Esophagus squamous epithelium (tissue), 5 donors: ENCODE measurements around the gene ZNF345. TPM values are rescaled to one million over a fixed set of nuclear protein-coding genes. Genes with fewer than 3 reads are reported as not detected.

Experiments used
- DNase-seq: peaks from one replicate; lab custom pipeline; 2025; lab: John Stamatoyannopoulos, UW
- H3K27ac ChIP-seq, 4 donors: fragments of 200-600 bp; sonication (generic); one replicate each; pipeline ENCODE4 v1.5.1; 2016 to 2019; ENCODE audit warnings: mild to moderate bottlenecking in 1 of 4
- H3K27me3 ChIP-seq, 4 donors: fragments of 200-600 bp; sonication (generic); 1 replicate in 3 of 4; 2 replicates in 1 of 4; pipeline versions ENCODE4 v1.5.1 to v1.6.0; 2017 to 2021; ENCODE audit warnings: antibody characterized with exemption in 1 of 4
- H3K36me3 ChIP-seq, 3 donors: fragments of 200-600 bp; sonication (generic); one replicate each; pipeline ENCODE4 v1.5.1; 2016 to 2019
- H3K4me1 ChIP-seq, 3 donors: fragments of 200-600 bp; sonication (generic); one replicate each; pipeline ENCODE4 v1.5.1; 2017 to 2019
- H3K4me3 ChIP-seq, 4 donors: fragments of 200-600 bp; sonication (generic); 1 replicate in 3 of 4; 2 replicates in 1 of 4; pipeline ENCODE4 v1.5.1; 2016 to 2019; ENCODE audit warnings: mild to moderate bottlenecking in 2 of 4, moderate library complexity in 1 of 4
- H3K9me3 ChIP-seq, 3 donors: fragments of 200-600 bp; sonication (generic); one replicate each; pipeline ENCODE4 v1.5.1; 2016 to 2019
- CTCF ChIP-seq, 6 experiments: fragments of 450-650 bp in 4 of 6; fragments of 200-600 bp in 2 of 6; sonication (generic) in 2 of 6; IDR thresholded peaks; one replicate each; pipeline ENCODE4 v1.5.1; 2016 to 2019; ENCODE audit warnings: antibody characterized with exemption in 6 of 6, mild to moderate bottlenecking in 4 of 6, moderate library complexity in 4 of 6
- POLR2A ChIP-seq, 4 donors: fragments of 450-650 bp; IDR thresholded peaks; one replicate each; pipeline ENCODE4 v1.6.1; 2017; ENCODE audit warnings: antibody characterized with exemption in 4 of 4, mild to moderate bottlenecking in 4 of 4, moderate library complexity in 3 of 4
- WGBS, 2 donors: methylation state at CpG; one replicate each; pipeline ENCODE4 v1.1.5; 2018; 5-methylcytosine and 5-hydroxymethylcytosine counted together
- intact Hi-C: fragments of 100-400 bp; cut with DNase I; formaldehyde crosslinking; loops from one replicate; pipeline ENCODE4 v1.15.0; 2022
- total RNA-seq, 4 donors: library from RNA; depleted of rRNA; stranded (reverse); fragments of >200 nt; gene quantifications; one replicate each; pipeline ENCODE4 v1.1.0, GENCODE V29; 2016
- donor health status: DM: yes; HTN: yes; CAD: no.

Gene ZNF345
- total RNA-seq: 10 to 100 TPM in 1 of 4 donors, 1 to 10 TPM in 2, under 1 TPM in 1; 0.87 to 10.3 (median 1.4) TPM

- 1 to 2% methylated on average over 30 to 35 of the region's 43 CpGs for WGBS, 2 donors
Measured at GRCh38 chr19:36850559-36851442, at the start of gene ZNF345. ZNF345 (plus strand) TSS chr19:36850876; CDS start chr19:36876831, 25,955 bp downstream.

GRCh38 chr19:36805364-36805763 is 45.3 kb upstream of the ZNF345 start:
- DNase-seq: no peak
- Histone ChIP-seq H3K4me3 (no peak overlapping the region), H3K36me3 (peaks cover 3 to 99% (median 8%) of the 10 kb centered on the region in 3 donors), H3K27ac (no peak overlapping the region), H3K9me3 (peaks cover 0 to 98% (median 78%) of the 10 kb centered on the region in 3 donors), H3K27me3 (no peaks in the 10 kb centered on the region), H3K4me1 (no peaks in the 10 kb centered on the region)
- 82 to 94% methylated on average over 1 of the region's 1 CpG for WGBS, 2 donors
- intact Hi-C loops: no loop called here
- peak in 1 of 6 experiments; percentile 4 for TF ChIP-seq CTCF (IDR thresholded peaks at IDR 0.05)
- no peak for TF ChIP-seq POLR2A (IDR thresholded peaks at IDR 0.05)

More at GRCh38 chr19:36850559-36851442, at the start of gene ZNF345:
- peak in 1 of 4 donors; percentile 30 for TF ChIP-seq POLR2A (IDR thresholded peaks at IDR 0.05)
- no peak for TF ChIP-seq CTCF (IDR thresholded peaks at IDR 0.05)
- intact Hi-C loops: no loop called here
- peaks cover 0 to 25% (median 6%) of the 10 kb centered on the region in 3 donors for H3K9me3 ChIP-seq
- no peaks in the 10 kb centered on the region for H3K27me3 ChIP-seq
- peak within 1 kb of the TSS; percentile 60 to 93 (median 76) for H3K4me3 ChIP-seq
- peaks cover 0 to 48% (median under 1%) of the 10 kb centered on the region in 3 donors for H3K36me3 ChIP-seq
- peak within 1 kb of the TSS; percentile 79 to 95 (median 94) for H3K27ac ChIP-seq
- peaks cover 0 to 25% (median 11%) of the 10 kb centered on the region in 3 donors for H3K4me1 ChIP-seq
- peak; percentile 67 for DNase-seq

- no peaks in the 10 kb centered on the region for H3K27me3 ChIP-seq
- TF ChIP-seq CTCF (IDR thresholded peaks at IDR 0.05) (no peak), POLR2A (IDR thresholded peaks at IDR 0.05) (no peak)
- no peak for DNase-seq
- no peaks in the 10 kb centered on the region for H3K4me1 ChIP-seq
- H3K27ac ChIP-seq: no peak overlapping the region
- H3K9me3 ChIP-seq: peaks cover 0 to 98% (median 82%) of the 10 kb centered on the region in 3 donors
- H3K4me3 ChIP-seq: no peak overlapping the region
- intact Hi-C loops: no loop called here
- H3K36me3 ChIP-seq: peaks cover 0 to 96% (median 3%) of the 10 kb centered on the region in 3 donors
Measured at GRCh38 chr19:36807029-36807428, 43.6 kb upstream of the ZNF345 start.

GRCh38 chr19:36819130-36819630 is 31.5 kb upstream of the ZNF345 start:
- Histone ChIP-seq H3K27ac (no peak overlapping the region), H3K9me3 (peaks cover 24 to 100% (median 98%) of the 10 kb centered on the region in 3 donors), H3K27me3 (no peaks in the 10 kb centered on the region), H3K4me3 (no peak overlapping the region), H3K4me1 (no peaks in the 10 kb centered on the region), H3K36me3 (peaks cover 19 to 100% (median 25%) of the 10 kb centered on the region in 3 donors)
- DNase-seq: no peak
- no peak for TF ChIP-seq POLR2A (IDR thresholded peaks at IDR 0.05)
- intact Hi-C loops: no loop called here
- 95 to 96% methylated on average over 7 of the region's 7 CpGs for WGBS, 2 donors

GRCh38 chr19:36821758-36822157 is 28.9 kb upstream of the ZNF345 start:
- Histone ChIP-seq H3K4me3 (no peak overlapping the region), H3K27me3 (no peaks in the 10 kb centered on the region), H3K4me1 (no peaks in the 10 kb centered on the region), H3K9me3 (peaks cover 20 to 100% (median 96%) of the 10 kb centered on the region in 3 donors), H3K36me3 (peaks cover 19 to 100% (median 28%) of the 10 kb centered on the region in 3 donors), H3K27ac (no peak overlapping the region)
- no peak for DNase-seq
- 91 to 95% methylated on average over 5 of the region's 5 CpGs for WGBS, 2 donors
- intact Hi-C loops: no loop called here
- TF ChIP-seq CTCF (IDR thresholded peaks at IDR 0.05) (no peak), POLR2A (IDR thresholded peaks at IDR 0.05) (no peak)
